CD4-positive, alpha-beta memory T cell (primary cell): ENCODE measurements around the gene FAF2. TPM values are rescaled to one million over a fixed set of nuclear protein-coding genes. Genes with fewer than 3 reads are reported as not detected.

Experiments used
- CTCF ChIA-PET: fragments of 350-600 bp; sonication (Branson Sonifier 250); formaldehyde crosslinking; loops from one replicate; lab custom pipeline; 2021; ENCODE audit warnings: inconsistent platforms; ENCODE audit not compliant: partially characterized antibody; lab: Charles Lee
- POLR2A ChIA-PET: fragments of 350-600 bp; sonication (Branson Sonifier 250); formaldehyde crosslinking; loops from one replicate; lab custom pipeline; 2021; ENCODE audit not compliant: partially characterized antibody; lab: Charles Lee
- DNase-seq, 5 donors: peaks; one replicate each; pipeline versions ENCODE4 v3.0.0 to v3.0.0-alpha.2; 2020 to 2022; ENCODE audit warnings: mixed read lengths in 1 of 5
- H3K27ac ChIP-seq: one replicate; pipeline ENCODE4 v1.7.0; 2013; ENCODE audit warnings: low read depth, low read length
- H3K27me3 ChIP-seq: 2 replicates; pipeline ENCODE4 v1.7.0; 2013; ENCODE audit warnings: mild to moderate bottlenecking, low read length, moderate library complexity; ENCODE audit not compliant: insufficient read depth
- H3K36me3 ChIP-seq: 2 replicates; pipeline ENCODE4 v1.7.0; 2013; ENCODE audit warnings: mild to moderate bottlenecking, low read length, moderate library complexity; ENCODE audit not compliant: insufficient read depth
- H3K4me1 ChIP-seq: 2 replicates; pipeline ENCODE4 v1.7.0; 2013; ENCODE audit warnings: mild to moderate bottlenecking, low read length, moderate library complexity; ENCODE audit not compliant: insufficient read depth
- H3K4me3 ChIP-seq, 2 donors: one replicate each; pipeline ENCODE4 v1.7.0; 2013; ENCODE audit warnings: low read length in 2 of 2, mild to moderate bottlenecking in 1 of 2
- H3K9me3 ChIP-seq, 2 donors: one replicate each; pipeline ENCODE4 v1.7.0; 2013; ENCODE audit warnings: low read length in 2 of 2, control low read depth in 1 of 2; ENCODE audit not compliant: control insufficient read depth in 1 of 2
- H3K27ac Mint-ChIP-seq, 7 donors: one replicate each; pipeline ENCODE4 v1.8.0; 2020 to 2021; ENCODE audit warnings: mixed read lengths in 7 of 7, mild to moderate bottlenecking in 6 of 7, inconsistent platforms in 3 of 7, moderate library complexity in 3 of 7
- H3K27me3 Mint-ChIP-seq, 2 donors: one replicate each; pipeline ENCODE4 v1.8.0; 2020 to 2021; ENCODE audit warnings: mixed read lengths in 2 of 2
- H3K36me3 Mint-ChIP-seq, 2 donors: one replicate each; pipeline ENCODE4 v1.8.0; 2020 to 2021; ENCODE audit warnings: mixed read lengths in 2 of 2, inconsistent platforms in 1 of 2, mild to moderate bottlenecking in 1 of 2
- H3K4me1 Mint-ChIP-seq, 4 donors: one replicate each; pipeline ENCODE4 v1.8.0; 2020 to 2021; ENCODE audit warnings: mixed read lengths in 4 of 4, mild to moderate bottlenecking in 1 of 4
- H3K4me3 Mint-ChIP-seq, 8 donors: one replicate each; pipeline ENCODE4 v1.8.0; 2020 to 2021; ENCODE audit warnings: mixed read lengths in 8 of 8, mild to moderate bottlenecking in 7 of 8, moderate library complexity in 6 of 8, inconsistent platforms in 3 of 8
- H3K9me3 Mint-ChIP-seq, 8 donors: one replicate each; pipeline ENCODE4 v1.8.0; 2020 to 2021; ENCODE audit warnings: mixed read lengths in 8 of 8, mild to moderate bottlenecking in 5 of 8, inconsistent platforms in 3 of 8, moderate library complexity in 1 of 8
- intact Hi-C: fragments of 100-400 bp; cut with micrococcal nuclease; formaldehyde crosslinking; loops from one replicate; pipeline ENCODE4 v1.15.1; 2023
- polyA plus RNA-seq, 2 donors: library from polyadenylated mRNA; unstranded; fragments of 300-500 nt; fragmentation: Illumina TruSeq; gene quantifications; one replicate each; pipeline ENCODE4 v1.2.3, GENCODE V29; 2021
- total RNA-seq, 2 experiments: library from RNA; stranded (reverse); gene quantifications; one replicate each; pipeline ENCODE4 v1.2.3, GENCODE V29; 2021

Gene FAF2, protein sequence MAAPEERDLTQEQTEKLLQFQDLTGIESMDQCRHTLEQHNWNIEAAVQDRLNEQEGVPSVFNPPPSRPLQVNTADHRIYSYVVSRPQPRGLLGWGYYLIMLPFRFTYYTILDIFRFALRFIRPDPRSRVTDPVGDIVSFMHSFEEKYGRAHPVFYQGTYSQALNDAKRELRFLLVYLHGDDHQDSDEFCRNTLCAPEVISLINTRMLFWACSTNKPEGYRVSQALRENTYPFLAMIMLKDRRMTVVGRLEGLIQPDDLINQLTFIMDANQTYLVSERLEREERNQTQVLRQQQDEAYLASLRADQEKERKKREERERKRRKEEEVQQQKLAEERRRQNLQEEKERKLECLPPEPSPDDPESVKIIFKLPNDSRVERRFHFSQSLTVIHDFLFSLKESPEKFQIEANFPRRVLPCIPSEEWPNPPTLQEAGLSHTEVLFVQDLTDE
- total RNA-seq (10 to 100 TPM; 32.3 to 33.6 TPM), polyA plus RNA-seq (10 to 100 TPM; 10.8 to 18.4 TPM)

DNA sequence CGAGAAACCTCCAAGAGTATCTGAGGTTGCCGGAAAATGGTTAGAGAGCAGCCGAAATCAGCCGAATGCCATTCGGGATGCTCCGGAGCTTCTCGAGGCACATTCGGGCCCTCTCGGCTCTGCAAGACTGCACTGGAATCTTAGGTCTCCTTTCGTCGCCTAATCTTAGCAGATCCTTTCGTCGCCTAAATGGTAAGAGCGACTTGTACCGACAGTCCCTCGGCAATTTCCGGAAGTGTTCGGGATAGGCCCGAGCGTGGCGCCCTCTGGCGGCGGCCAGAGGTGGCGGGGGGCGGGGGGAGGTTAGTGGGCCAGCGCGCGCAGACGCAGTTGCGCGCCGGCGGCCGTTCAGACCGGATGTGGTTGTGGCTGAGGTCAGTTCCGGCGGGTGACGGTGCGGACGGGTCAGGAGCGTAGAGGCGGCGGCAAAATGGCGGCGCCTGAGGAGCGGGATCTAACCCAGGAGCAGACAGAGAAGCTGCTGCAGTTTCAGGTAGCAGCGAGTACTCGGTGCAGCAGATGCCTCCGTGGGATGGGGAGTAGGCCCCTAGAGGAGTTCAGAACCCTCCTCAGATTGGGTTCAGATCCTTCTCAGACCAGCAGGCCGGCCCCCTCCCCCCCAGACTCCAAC, at the start of gene FAF2:
Gene FAF2, plus strand, starts transcription at position 408 of the 631 bp plus-strand sequence. Its CDS starts 23 bp downstream, at position 431.
- DNase-seq = peak; percentile 97 to 100 (median 99)
- Mint-ChIP-seq H3K27ac (peak within 1 kb of the TSS; percentile 98 to 100 (median 99)), H3K36me3 (peaks cover 3 to 28% of the 10 kb centered on the region in 2 donors), H3K27me3 (peaks cover 0 to 2% of the 10 kb centered on the region in 2 donors), H3K4me1 (peaks cover 21 to 51% (median 36%) of the 10 kb centered on the region in 4 donors), H3K4me3 (peak within 1 kb of the TSS; percentile 97 to 100 (median 98)), H3K9me3 (peaks cover 0 to 6% (median 0%) of the 10 kb centered on the region in 8 donors)
- CTCF ChIA-PET = interaction anchor here (0.7 to 2.8 kb wide), 31 partner anchors 9 to 717 kb away, joined by 3 to 26 read pairs (median 4); partner anchors contain the start of genes CLTB and RNF44
- no peaks in the 10 kb centered on the region for H3K27me3 ChIP-seq
- H3K4me1 ChIP-seq = peaks cover 42% of the 10 kb centered on the region
- no peaks in the 10 kb centered on the region for H3K9me3 ChIP-seq
- intact Hi-C loops = loop anchor here (1.0 kb wide), 5 partner anchors 32 to 95 kb away; partner anchors contain the start of genes CLTB, KIAA1191 and RNF44
- H3K36me3 ChIP-seq = peaks cover 7% of the 10 kb centered on the region
- H3K4me3 ChIP-seq = peak within 1 kb of the TSS; percentile 95 to 100
- POLR2A ChIA-PET = interaction anchor here (0.6 to 3.3 kb wide), 23 partner anchors 9 to 109 kb away, joined by 3 to 98 read pairs (median 5); partner anchors contain the start of genes CDHR2, CLTB, HIGD2A and KIAA1191
- peak within 1 kb of the TSS; percentile 98 for H3K27ac ChIP-seq

- Histone ChIP-seq H3K9me3 (no peaks in the 10 kb centered on the region), H3K36me3 (no peaks in the 10 kb centered on the region), H3K4me1 (no peaks in the 10 kb centered on the region), H3K27ac (no peak overlapping the region), H3K4me3 (no peak overlapping the region), H3K27me3 (no peaks in the 10 kb centered on the region)
- H3K36me3 Mint-ChIP-seq = peaks cover 14 to 29% of the 10 kb centered on the region in 2 donors
- intact Hi-C loops = no loop called here
- H3K27ac Mint-ChIP-seq = peak overlapping the region in 3 of 7 donors; percentile 6 to 79 (median 68)
- POLR2A ChIA-PET = interaction anchor here (1.1 kb wide), 1 partner anchor 12 kb away, joined by 4 read pairs; the partner anchor contains the start of genes HIGD2A and NOP16
- no peak overlapping the region for H3K4me3 Mint-ChIP-seq
- no peaks in the 10 kb centered on the region for H3K9me3 Mint-ChIP-seq
- no peaks in the 10 kb centered on the region for H3K27me3 Mint-ChIP-seq
- no peak for DNase-seq
- peaks cover 0 to 2% (median under 1%) of the 10 kb centered on the region in 4 donors for H3K4me1 Mint-ChIP-seq
- CTCF ChIA-PET = interaction anchor here (1.0 kb wide), 2 partner anchors 9 to 15 kb away, joined by 3 read pairs; no protein-coding TSS in a partner anchor
Observed at GRCh38 chr5:176400382-176401156, 47.6 kb upstream of the FAF2 start.

DNA sequence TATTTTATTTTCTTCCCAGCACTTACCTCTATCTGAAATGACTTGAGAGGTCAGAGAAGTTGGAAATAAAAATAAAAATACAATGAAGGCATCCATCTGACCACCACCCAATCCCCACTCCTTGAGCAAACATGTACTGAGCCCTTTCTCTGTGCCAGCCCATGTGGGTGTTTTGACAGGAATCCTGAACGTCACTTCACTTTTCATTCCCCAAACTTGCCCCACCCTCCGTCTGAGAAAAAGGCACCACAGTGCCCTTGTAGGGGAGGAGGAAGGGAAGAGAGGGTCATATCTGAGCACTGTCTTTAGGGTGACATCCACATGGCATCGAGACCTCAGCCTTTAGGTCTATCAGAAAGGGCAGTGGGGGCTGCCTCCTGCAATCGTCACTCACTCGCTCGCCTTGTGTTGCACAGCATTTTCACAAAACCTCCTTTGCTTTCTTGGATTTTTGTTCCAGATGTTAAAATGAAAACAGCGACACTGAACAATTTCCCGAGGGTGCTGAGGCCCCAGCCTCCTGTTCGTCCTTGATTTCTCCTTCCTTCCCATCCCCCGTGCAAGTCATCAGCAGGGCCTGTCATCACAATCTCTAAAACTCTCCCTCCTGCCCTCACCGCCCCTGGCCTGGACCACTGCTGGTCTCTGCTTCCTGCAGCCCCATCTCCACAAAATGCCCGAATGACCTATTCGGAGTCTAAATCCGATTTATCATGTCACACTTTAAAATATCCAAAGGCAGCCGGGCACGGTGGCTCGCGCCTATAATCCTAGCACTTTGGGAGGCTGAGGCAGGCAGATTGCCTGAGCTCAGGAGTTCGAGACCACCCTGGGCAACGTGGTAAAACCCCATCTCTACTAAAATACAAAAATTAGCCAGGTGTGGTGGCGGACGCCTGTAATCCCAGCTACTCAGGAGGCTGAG, 46.6 kb upstream of the FAF2 start:
- intact Hi-C loops = no loop called here
- ChIA-PET CTCF (no interaction called here), POLR2A (no interaction called here)
- Mint-ChIP-seq H3K9me3 (no peaks in the 10 kb centered on the region), H3K27me3 (no peaks in the 10 kb centered on the region), H3K36me3 (peaks cover 9 to 38% of the 10 kb centered on the region in 2 donors), H3K4me1 (peaks cover 0 to 2% (median under 1%) of the 10 kb centered on the region in 4 donors), H3K27ac (peak overlapping the region in 4 of 7 donors; percentile 48 to 85 (median 53)), H3K4me3 (no peak overlapping the region)
- no peaks in the 10 kb centered on the region for H3K4me1 ChIP-seq
- H3K4me3 ChIP-seq = no peak overlapping the region
- no peaks in the 10 kb centered on the region for H3K9me3 ChIP-seq
- no peaks in the 10 kb centered on the region for H3K27me3 ChIP-seq
- peaks cover 8% of the 10 kb centered on the region for H3K36me3 ChIP-seq
- no peak overlapping the region for H3K27ac ChIP-seq
- DNase-seq = no peak

DNA sequence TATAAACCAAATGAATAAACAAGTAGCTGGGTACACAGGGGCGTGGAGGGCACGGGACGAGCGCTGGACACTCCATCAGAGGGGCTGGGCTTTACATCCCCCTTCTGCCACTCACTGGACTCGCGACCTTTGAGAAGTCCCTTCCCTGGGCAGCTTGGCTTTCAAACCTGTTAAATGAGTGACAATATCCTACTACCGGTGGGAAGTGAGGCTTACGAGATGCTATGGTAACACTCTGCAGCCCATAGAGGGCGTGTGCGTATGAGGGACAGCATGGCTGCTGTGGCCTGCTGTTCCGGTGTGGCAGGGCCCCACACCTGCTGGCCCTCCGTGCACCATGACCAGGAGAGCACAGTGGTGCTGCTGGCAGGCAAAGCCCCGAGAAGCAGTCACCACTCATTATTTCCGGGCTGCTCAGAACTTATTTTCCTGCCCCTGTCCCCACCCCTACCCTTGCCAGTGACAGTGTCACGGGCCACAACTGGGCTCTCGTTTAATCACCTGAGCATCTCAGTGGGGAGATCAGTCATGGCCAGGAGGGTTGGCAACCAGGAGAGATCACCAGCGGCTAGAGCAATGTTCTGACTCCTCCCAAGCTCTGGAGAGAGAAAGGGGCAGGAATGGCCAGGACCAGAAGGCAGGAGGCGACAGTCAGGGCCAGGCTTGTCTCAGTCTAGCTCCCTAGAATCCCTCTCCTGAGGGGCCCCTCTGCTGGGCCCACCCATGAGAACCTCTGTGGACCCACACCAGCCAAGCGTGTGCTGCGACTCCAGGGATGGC, 42.3 kb upstream of the FAF2 start:
- peaks cover 0 to 4% (median 2%) of the 10 kb centered on the region in 4 donors for H3K4me1 Mint-ChIP-seq
- POLR2A ChIA-PET = interaction anchor here (1.0 kb wide), 1 partner anchor 18 kb away, joined by 3 read pairs; the partner anchor contains the start of genes HIGD2A and NOP16
- H3K36me3 Mint-ChIP-seq = peaks cover 18 to 44% of the 10 kb centered on the region in 2 donors
- no peak overlapping the region for H3K4me3 Mint-ChIP-seq
- no peaks in the 10 kb centered on the region for H3K27me3 ChIP-seq
- DNase-seq = no peak
- H3K27me3 Mint-ChIP-seq = no peaks in the 10 kb centered on the region
- CTCF ChIA-PET = interaction anchor here (1.3 kb wide), 1 partner anchor 10 kb away, joined by 5 read pairs; the partner anchor contains the start of gene CLTB
- no peaks in the 10 kb centered on the region for H3K4me1 ChIP-seq
- H3K27ac ChIP-seq = no peak overlapping the region
- H3K9me3 Mint-ChIP-seq = no peaks in the 10 kb centered on the region
- H3K27ac Mint-ChIP-seq = peak overlapping the region in 2 of 7 donors; percentile 65 to 79
- intact Hi-C loops = no loop called here
- H3K4me3 ChIP-seq = no peak overlapping the region
- H3K36me3 ChIP-seq = peaks cover 24% of the 10 kb centered on the region
- no peaks in the 10 kb centered on the region for H3K9me3 ChIP-seq

DNA sequence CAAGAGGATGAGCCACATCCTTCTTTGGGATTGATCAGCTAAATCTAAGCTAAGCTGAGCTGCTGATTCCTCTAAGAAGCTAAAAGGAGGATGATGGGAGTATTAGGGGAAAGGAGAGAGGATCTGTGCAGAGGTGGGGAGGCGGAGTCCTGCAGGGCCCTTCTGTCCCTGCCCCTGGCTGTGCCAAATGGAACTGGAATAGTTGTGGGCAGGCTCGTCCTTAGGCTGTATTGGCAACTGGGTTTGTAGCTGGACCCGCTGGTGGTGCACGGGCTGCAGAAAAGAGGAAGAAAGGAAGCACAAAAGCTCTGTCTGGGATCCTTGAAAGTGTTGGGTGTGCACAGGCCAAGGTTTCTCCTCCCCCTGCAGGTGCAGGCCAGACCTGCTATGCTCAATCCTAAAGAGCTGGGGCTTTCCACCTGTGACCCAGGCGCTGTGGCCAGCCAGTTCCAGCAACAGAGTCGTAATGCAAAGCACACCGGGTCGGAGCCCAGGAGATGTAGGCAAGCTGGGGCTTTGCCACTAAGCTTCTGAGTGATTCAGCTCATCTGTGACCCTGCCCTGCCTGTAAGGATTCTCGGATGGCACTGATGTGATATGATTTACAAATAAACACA, 41.6 kb upstream of the FAF2 start:
- no peaks in the 10 kb centered on the region for H3K9me3 ChIP-seq
- no peak overlapping the region for H3K4me3 ChIP-seq
- peak overlapping the region in 1 of 7 donors; percentile 61 for H3K27ac Mint-ChIP-seq
- H3K4me3 Mint-ChIP-seq = no peak overlapping the region
- no peaks in the 10 kb centered on the region for H3K27me3 ChIP-seq
- H3K36me3 Mint-ChIP-seq = peaks cover 25 to 45% of the 10 kb centered on the region in 2 donors
- H3K27me3 Mint-ChIP-seq = no peaks in the 10 kb centered on the region
- intact Hi-C loops = no loop called here
- no peaks in the 10 kb centered on the region for H3K9me3 Mint-ChIP-seq
- no peak for DNase-seq
- ChIA-PET POLR2A (interaction anchor here (0.6 to 1.0 kb wide), 2 partner anchors 18 to 61 kb away, joined by 3 read pairs; partner anchors contain the start of genes HIGD2A and NOP16), CTCF (interaction anchor here (1.5 kb wide), 1 partner anchor 10 kb away, joined by 7 read pairs; the partner anchor contains the start of gene CLTB)
- H3K36me3 ChIP-seq = peaks cover 24% of the 10 kb centered on the region
- peaks cover 0 to 11% (median 4%) of the 10 kb centered on the region in 4 donors for H3K4me1 Mint-ChIP-seq
- no peaks in the 10 kb centered on the region for H3K4me1 ChIP-seq
- no peak overlapping the region for H3K27ac ChIP-seq
